Stimulated activated naive CD8-positive, alpha-beta T cell treated with anti-CD3 and anti-CD28 coated beads, Interleukin-15, Interleukin-2, amounts not matched to agents 100 ng/mL and 50 ng/mL, for 24 hours (primary cell): ENCODE measurements around the gene YJEFN3.

Experiments used
- H3K27ac Mint-ChIP-seq: one replicate; pipeline ENCODE4 v1.8.0; 2021; ENCODE audit warnings: mild to moderate bottlenecking, mixed read lengths
- H3K27me3 Mint-ChIP-seq: one replicate; pipeline ENCODE4 v1.8.0; 2021; ENCODE audit warnings: mixed read lengths
- H3K36me3 Mint-ChIP-seq: one replicate; pipeline ENCODE4 v1.8.0; 2021; ENCODE audit warnings: low read depth, mixed read lengths
- H3K4me1 Mint-ChIP-seq: one replicate; pipeline ENCODE4 v1.8.0; 2021; ENCODE audit warnings: low read depth, mixed read lengths
- H3K4me3 Mint-ChIP-seq: one replicate; pipeline ENCODE4 v1.8.0; 2021; ENCODE audit warnings: mild to moderate bottlenecking, mixed read lengths
- H3K9me3 Mint-ChIP-seq: one replicate; pipeline ENCODE4 v1.8.0; 2021; ENCODE audit warnings: mixed read lengths

The YJEFN3 gene

GRCh38 chr19:19528721-19529490, at the start of gene YJEFN3:
TSS of gene YJEFN3 (plus strand) at chr19:19528911. CDS start at chr19:19528933, 22 bp downstream.
- H3K4me1 Mint-ChIP-seq, result peaks cover 9% of the 10 kb centered on the region
- H3K9me3 Mint-ChIP-seq, result no peaks in the 10 kb centered on the region
- peaks cover 11% of the 10 kb centered on the region for H3K36me3 Mint-ChIP-seq
- H3K4me3 Mint-ChIP-seq, result no peak within 1 kb of the TSS
- no peaks in the 10 kb centered on the region for H3K27me3 Mint-ChIP-seq
- H3K27ac Mint-ChIP-seq, result no peak within 1 kb of the TSS

GRCh38 chr19:19480688-19481087, 48.0 kb upstream of the YJEFN3 start:
- Mint-ChIP-seq H3K36me3 (peaks cover 36% of the 10 kb centered on the region), H3K9me3 (no peaks in the 10 kb centered on the region), H3K27me3 (no peaks in the 10 kb centered on the region), H3K4me1 (peaks cover 62% of the 10 kb centered on the region), H3K27ac (peak overlapping the region; percentile 21), H3K4me3 (no peak overlapping the region)

- peaks cover 63% of the 10 kb centered on the region for H3K4me1 Mint-ChIP-seq
These were observed 45.7 kb upstream of the YJEFN3 start for GRCh38 chr19:19482809-19483596.

DNA sequence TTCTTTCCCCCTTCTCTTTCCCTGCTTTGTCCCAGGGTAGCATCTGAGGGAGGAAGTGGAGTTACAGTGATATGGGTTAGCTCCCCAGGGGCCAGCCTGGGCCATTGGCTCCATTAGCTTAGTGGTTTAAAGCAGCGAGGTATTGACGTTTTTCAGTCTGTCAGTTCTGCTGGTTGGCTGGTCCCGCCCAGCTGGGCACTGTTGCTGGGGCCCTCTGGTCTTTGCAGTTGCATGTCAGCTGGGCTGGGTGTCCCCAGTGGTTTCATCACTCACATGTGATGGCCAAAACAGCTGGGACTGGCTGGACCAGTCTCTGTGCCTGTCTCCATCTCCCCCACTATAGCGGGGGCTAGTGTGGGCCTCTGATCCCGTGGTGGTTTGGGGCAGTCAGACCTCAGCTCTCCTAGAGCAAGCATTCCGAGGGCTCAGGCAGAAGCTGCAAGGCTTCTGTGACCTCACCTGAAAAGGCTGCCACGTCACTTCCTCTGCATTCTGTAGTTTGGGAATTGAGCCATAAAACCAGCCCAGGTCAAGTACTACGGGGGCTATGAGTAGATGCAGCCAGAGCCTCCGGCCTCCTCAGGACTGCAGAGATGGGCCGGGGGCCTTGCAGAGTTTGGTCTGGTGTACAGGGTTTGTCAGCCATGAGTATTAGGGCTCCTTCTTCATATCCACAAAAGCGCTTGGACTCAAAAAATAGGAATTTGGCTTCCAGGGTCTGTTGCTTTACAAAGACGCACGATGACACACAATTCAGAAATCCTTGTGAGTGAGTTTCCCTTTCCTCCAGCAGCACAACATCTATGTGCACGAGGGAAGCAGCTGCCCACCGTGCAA, 43.3 kb upstream of the YJEFN3 start:
- peak overlapping the region; percentile 40 for H3K27ac Mint-ChIP-seq
- H3K9me3 Mint-ChIP-seq, result no peaks in the 10 kb centered on the region
- H3K4me1 Mint-ChIP-seq, result peaks cover 75% of the 10 kb centered on the region
- no peak overlapping the region for H3K4me3 Mint-ChIP-seq
- H3K36me3 Mint-ChIP-seq, result peaks cover 14% of the 10 kb centered on the region
- H3K27me3 Mint-ChIP-seq, result no peaks in the 10 kb centered on the region

More at GRCh38 chr19:19482809-19483596, 45.7 kb upstream of the YJEFN3 start:
- H3K9me3 Mint-ChIP-seq, result no peaks in the 10 kb centered on the region
- H3K36me3 Mint-ChIP-seq, result peaks cover 18% of the 10 kb centered on the region
- H3K4me3 Mint-ChIP-seq, result no peak overlapping the region
- peak overlapping the region; percentile 31 for H3K27ac Mint-ChIP-seq
- no peaks in the 10 kb centered on the region for H3K27me3 Mint-ChIP-seq

DNA sequence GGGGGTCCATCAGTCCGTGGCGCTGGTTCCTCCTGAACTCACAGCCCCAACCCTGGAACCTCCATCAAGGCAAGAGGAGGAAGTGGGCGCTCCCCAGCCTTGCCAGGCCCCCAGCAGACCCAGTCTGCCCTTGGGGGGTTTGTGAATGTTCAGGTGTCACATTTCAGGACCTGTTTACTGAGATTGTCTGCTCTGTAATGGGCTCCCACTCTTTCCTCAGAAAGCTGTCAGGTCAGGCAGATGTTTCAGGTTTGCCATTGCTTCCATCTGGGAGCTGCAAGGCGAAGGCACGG, 42.8 kb upstream of the YJEFN3 start:
- Mint-ChIP-seq H3K4me3 (no peak overlapping the region), H3K9me3 (no peaks in the 10 kb centered on the region), H3K27ac (peak overlapping the region; percentile 40), H3K36me3 (peaks cover 19% of the 10 kb centered on the region), H3K27me3 (no peaks in the 10 kb centered on the region), H3K4me1 (peaks cover 73% of the 10 kb centered on the region)

- peaks cover 69% of the 10 kb centered on the region for H3K4me1 Mint-ChIP-seq
These were observed 42.2 kb upstream of the YJEFN3 start for GRCh38 chr19:19486343-19487076.

DNA sequence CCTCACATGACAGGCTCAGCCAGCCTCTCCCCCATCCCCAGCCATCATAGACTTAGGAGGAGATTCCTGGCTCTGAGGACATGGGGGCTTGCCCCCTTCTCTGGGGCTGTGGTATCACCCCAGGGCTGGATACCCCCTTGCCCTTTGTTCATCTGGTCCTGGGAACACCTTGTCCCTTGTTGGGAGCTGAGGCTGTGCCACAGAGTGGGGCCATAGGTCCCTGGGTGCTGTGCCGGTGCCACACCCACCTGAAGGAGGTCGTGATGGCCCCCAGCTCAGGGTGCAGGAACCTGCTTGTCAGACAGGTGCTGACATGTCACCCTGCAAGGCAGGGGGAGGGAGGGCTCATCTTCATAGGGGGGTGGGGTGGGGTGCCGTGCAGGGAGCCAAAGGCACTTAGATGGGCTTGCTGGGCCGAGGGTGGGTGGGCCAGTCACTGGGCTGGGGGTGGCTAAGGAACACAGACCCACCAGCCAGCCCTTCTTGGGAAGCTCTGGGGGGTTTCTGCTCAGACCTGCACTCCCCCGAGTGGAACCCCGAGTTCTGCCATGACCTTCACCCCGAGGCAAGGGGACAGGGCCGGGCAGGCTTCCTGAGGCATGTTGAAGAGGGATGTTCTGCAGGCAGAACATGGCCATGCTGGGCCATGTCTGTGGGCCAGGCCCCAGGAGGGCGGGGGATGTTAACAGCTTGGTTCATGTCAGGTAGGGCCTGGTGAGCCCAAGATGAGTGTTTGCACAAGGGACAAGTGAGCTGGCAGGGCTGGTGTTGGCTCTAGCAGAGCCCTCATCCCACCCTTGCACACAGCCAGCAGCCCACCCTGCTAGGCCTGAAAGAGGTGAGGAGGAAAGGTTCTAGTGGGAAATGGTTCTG, 41.4 kb upstream of the YJEFN3 start:
- Mint-ChIP-seq H3K9me3 (no peaks in the 10 kb centered on the region), H3K27ac (peak overlapping the region; percentile 82), H3K27me3 (no peaks in the 10 kb centered on the region), H3K36me3 (peaks cover 22% of the 10 kb centered on the region), H3K4me1 (peaks cover 69% of the 10 kb centered on the region), H3K4me3 (peak overlapping the region; percentile 20)

More at GRCh38 chr19:19486343-19487076, 42.2 kb upstream of the YJEFN3 start:
- Mint-ChIP-seq H3K27me3 (no peaks in the 10 kb centered on the region), H3K4me3 (no peak overlapping the region), H3K9me3 (no peaks in the 10 kb centered on the region), H3K27ac (peak overlapping the region; percentile 21), H3K36me3 (peaks cover 21% of the 10 kb centered on the region)

DNA sequence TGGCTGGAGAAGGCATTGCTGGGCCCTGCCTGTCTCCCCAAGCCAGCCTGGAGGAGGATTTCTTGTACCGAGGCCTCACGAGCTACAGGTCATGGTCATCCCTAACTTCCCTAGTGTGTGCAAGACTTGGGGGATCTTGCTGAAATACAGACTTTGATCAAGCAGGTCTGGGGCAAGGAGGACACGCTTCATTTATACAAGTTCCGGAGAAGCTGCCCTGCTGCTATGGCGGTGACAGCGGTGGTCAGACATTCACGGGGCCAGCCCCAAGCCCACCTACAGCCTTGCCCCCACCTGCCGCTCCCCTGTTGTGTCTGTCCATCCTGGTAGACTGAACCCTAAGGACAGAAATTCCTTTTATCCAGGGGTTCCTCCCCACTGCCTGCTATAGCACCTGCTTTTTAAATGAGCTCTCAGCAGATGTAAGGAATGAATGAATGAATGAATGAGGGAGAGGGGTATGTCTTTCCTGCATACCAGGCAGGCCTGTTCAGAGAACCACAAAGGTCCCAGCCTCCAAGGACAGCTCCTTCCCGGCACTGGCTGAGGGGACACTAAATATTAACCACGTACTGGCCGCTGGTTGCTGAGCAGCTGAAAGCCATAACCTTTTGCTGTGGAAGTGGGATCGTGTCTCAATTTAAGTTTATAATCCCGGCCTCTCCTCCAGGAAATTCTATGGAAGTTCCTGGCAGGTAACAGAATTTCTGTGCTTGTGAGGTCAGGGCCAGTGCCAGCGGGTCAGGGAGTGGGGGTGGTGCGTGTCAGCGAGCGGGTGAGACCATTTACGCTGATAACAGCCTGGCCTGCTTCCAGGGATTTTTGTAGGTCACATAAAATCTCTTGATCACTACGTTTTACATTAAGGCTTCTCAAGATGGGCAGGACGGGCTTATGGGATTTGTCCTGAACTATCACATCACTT, 40.5 kb upstream of the YJEFN3 start:
- H3K36me3 Mint-ChIP-seq, result peaks cover 27% of the 10 kb centered on the region
- no peaks in the 10 kb centered on the region for H3K9me3 Mint-ChIP-seq
- no peaks in the 10 kb centered on the region for H3K27me3 Mint-ChIP-seq
- peak overlapping the region; percentile 55 for H3K4me3 Mint-ChIP-seq
- peak overlapping the region; percentile 90 for H3K27ac Mint-ChIP-seq
- H3K4me1 Mint-ChIP-seq, result peaks cover 67% of the 10 kb centered on the region

DNA sequence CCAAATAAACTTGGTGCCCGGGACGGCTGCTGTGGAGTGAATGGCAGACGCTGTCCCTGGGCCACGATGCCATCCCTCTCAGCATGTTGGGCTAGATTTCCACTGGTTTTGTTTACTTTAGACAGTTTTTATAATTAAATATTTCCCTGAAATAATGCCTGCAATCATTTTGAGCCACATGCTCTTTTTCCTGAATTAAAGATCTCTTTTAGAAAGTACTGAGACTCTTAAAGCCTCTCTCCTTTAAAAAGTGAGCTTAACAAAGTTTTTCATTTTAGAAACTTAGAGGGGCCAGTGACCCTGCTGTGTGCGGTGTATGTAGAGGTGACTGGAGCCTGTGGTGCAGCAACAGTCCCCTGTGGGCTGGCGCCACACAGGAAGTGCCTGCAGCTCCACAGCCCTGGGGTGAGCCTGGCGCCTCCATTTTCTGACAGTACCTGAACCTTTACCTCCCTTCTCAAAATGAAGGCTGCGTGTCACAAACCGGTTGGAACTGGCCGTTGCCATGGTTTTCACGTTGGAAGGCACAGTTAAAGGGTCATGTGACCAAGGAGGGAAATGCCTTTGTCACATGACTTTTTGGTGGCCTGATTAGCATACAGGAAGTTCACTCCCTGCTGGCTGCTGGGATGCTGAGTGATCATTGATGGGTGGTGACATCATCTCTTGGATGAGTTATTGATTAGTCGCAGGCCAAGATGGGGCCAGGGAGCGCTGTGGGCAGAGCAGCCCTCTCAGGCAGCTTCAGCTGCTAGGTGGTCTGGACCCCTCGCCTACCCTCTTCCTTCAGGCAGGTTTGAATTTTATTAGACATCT, 39.6 kb upstream of the YJEFN3 start:
- Mint-ChIP-seq H3K27ac (peak overlapping the region; percentile 90), H3K27me3 (no peaks in the 10 kb centered on the region), H3K4me1 (peaks cover 63% of the 10 kb centered on the region), H3K9me3 (no peaks in the 10 kb centered on the region), H3K36me3 (peaks cover 28% of the 10 kb centered on the region), H3K4me3 (peak overlapping the region; percentile 55)

- Mint-ChIP-seq H3K4me3 (no peak overlapping the region), H3K36me3 (peaks cover 30% of the 10 kb centered on the region), H3K27me3 (no peaks in the 10 kb centered on the region), H3K9me3 (no peaks in the 10 kb centered on the region), H3K27ac (peak overlapping the region; percentile 90), H3K4me1 (peaks cover 58% of the 10 kb centered on the region)
These were observed 38.9 kb upstream of the YJEFN3 start for GRCh38 chr19:19489804-19490204.

- Mint-ChIP-seq H3K27ac (peak overlapping the region; percentile 90), H3K4me1 (peaks cover 53% of the 10 kb centered on the region), H3K36me3 (peaks cover 33% of the 10 kb centered on the region), H3K27me3 (no peaks in the 10 kb centered on the region), H3K9me3 (no peaks in the 10 kb centered on the region), H3K4me3 (no peak overlapping the region)
These were observed 38.3 kb upstream of the YJEFN3 start for GRCh38 chr19:19490214-19490968.
